Hepatocyte (in vitro differentiated cells): Measurements from ENCODE around the gene PIP4P1. TPM values are rescaled to one million over a fixed set of nuclear protein-coding genes. Genes with fewer than 3 reads are reported as not detected.

Source experiments
- DNase-seq: peaks from one replicate; pipeline ENCODE4 v3.0.0-alpha.2; 2016; ENCODE audit warnings: low spot score
- H2AFZ ChIP-seq: fragments of 200-600 bp; sonication (generic); 2 replicates; pipeline ENCODE4 v1.6.0; 2016; ENCODE audit warnings: antibody characterized with exemption, mild to moderate bottlenecking
- H3K27ac ChIP-seq: fragments of 200-600 bp; sonication (generic); 2 replicates; pipeline ENCODE4 v1.5.1; 2016; ENCODE audit warnings: mild to moderate bottlenecking
- H3K27me3 ChIP-seq: fragments of 200-600 bp; sonication (generic); 2 replicates; pipeline ENCODE4 v1.6.1; 2016
- H3K36me3 ChIP-seq: fragments of 200-600 bp; sonication (generic); replicated peaks from 2 replicates; pipeline ENCODE4 v1.5.1; 2016; ENCODE audit warnings: low read depth; ENCODE audit not compliant: insufficient read depth
- H3K4me1 ChIP-seq: fragments of 200-600 bp; sonication (generic); 2 replicates; pipeline ENCODE4 v1.5.1; 2016; ENCODE audit warnings: mild to moderate bottlenecking, moderate library complexity; ENCODE audit not compliant: insufficient read depth
- H3K4me2 ChIP-seq: fragments of 200-600 bp; sonication (generic); 2 replicates; pipeline ENCODE4 v1.6.0; 2016
- H3K4me3 ChIP-seq: fragments of 200-600 bp; sonication (generic); 2 replicates; pipeline ENCODE4 v1.5.1; 2016; ENCODE audit warnings: mild to moderate bottlenecking
- H3K79me2 ChIP-seq: fragments of 200-600 bp; sonication (generic); 2 replicates; pipeline ENCODE4 v1.6.0; 2017; ENCODE audit warnings: mild to moderate bottlenecking
- H3K9me2 ChIP-seq: fragments of 200-600 bp; sonication (generic); replicated peaks from 2 replicates; pipeline ENCODE4 v1.6.0; 2017; ENCODE audit warnings: mild to moderate bottlenecking; ENCODE audit not compliant: insufficient read depth
- H3K9me3 ChIP-seq: fragments of 200-600 bp; sonication (generic); 2 replicates; pipeline ENCODE4 v1.5.1; 2016; ENCODE audit warnings: low read depth, mild to moderate bottlenecking
- H4K20me1 ChIP-seq: fragments of 200-600 bp; sonication (generic); 2 replicates; pipeline ENCODE4 v1.6.0; 2016; ENCODE audit warnings: mild to moderate bottlenecking; ENCODE audit not compliant: insufficient read depth, poor library complexity, severe bottlenecking
- CTCF ChIP-seq: fragments of 200-600 bp; sonication (generic); IDR thresholded peaks from 2 replicates; pipeline ENCODE4 v1.5.1; 2016; ENCODE audit warnings: antibody characterized with exemption, mild to moderate bottlenecking; ENCODE audit not compliant: poor library complexity
- EZH2 ChIP-seq: fragments of 200-600 bp; sonication (generic); IDR thresholded peaks from 2 replicates; pipeline ENCODE4 v1.6.1; 2016; ENCODE audit warnings: antibody characterized with exemption, mild to moderate bottlenecking, borderline replicate concordance
- EZH2phosphoT487 ChIP-seq: fragments of 200-600 bp; sonication (generic); IDR thresholded peaks from one replicate; pipeline ENCODE4 v1.6.1; 2018; ENCODE audit warnings: antibody characterized with exemption, mild to moderate bottlenecking, low read depth, moderate library complexity; ENCODE audit not compliant: unreplicated experiment, severe bottlenecking
- WGBS: methylation state at CpG from one replicate; pipeline ENCODE4 v1.1.6; 2016; ENCODE audit warnings: low lambda C conversion rate; ENCODE audit errors: missing lambda C conversion rate; 5-methylcytosine and 5-hydroxymethylcytosine counted together
- polyA plus RNA-seq: library from polyadenylated mRNA; unstranded; fragments of >200 nt; fragmentation: Nextera tagmentation; extraction: Ambion mirVana; gene quantifications from 2 replicates; pipeline ENCODE4 v1.2.1, GENCODE V29; 2016
- total RNA-seq: library from RNA; depleted of rRNA; stranded (reverse); fragments of >200 nt; gene quantifications from 2 replicates; pipeline ENCODE4 v1.2.3, GENCODE V29; 2014

The PIP4P1 gene
- total and polyA plus RNA-seq, 2 experiments from 2014 or later = 40.1 to 85.0 TPM

- no peaks in the 10 kb centered on the region for H3K27me3 ChIP-seq
- WGBS = 34% methylated on average over 16 of the region's 16 CpGs
- no peaks in the 10 kb centered on the region for H4K20me1 ChIP-seq
- H3K27ac ChIP-seq = peak overlapping the region; percentile 89
- TF ChIP-seq EZH2 (no peak), CTCF (no peak), EZH2phosphoT487 (no peak)
- no peaks in the 10 kb centered on the region for H3K9me3 ChIP-seq
- peak; percentile 16 for DNase-seq
- H3K4me1 ChIP-seq = peaks cover 9% of the 10 kb centered on the region
- H3K9me2 ChIP-seq = no peaks in the 10 kb centered on the region
- H3K79me2 ChIP-seq = peaks cover 26% of the 10 kb centered on the region
- H2AFZ ChIP-seq = peak overlapping the region; percentile 55
- H3K4me3 ChIP-seq = peak overlapping the region; percentile 65
- no peaks in the 10 kb centered on the region for H3K36me3 ChIP-seq
- H3K4me2 ChIP-seq = peak overlapping the region; percentile 94
Measured at GRCh38 chr14:20468764-20469241, 7.6 kb upstream of the PIP4P1 start.

- no peaks in the 10 kb centered on the region for H3K9me3 ChIP-seq
- peak overlapping the region; percentile 37 for H3K4me3 ChIP-seq
- 12% methylated on average over 21 of the region's 32 CpGs for WGBS
- peaks cover 4% of the 10 kb centered on the region for H4K20me1 ChIP-seq
- H3K4me1 ChIP-seq = peaks cover 24% of the 10 kb centered on the region
- peak overlapping the region; percentile 95 for H3K4me2 ChIP-seq
- H3K27me3 ChIP-seq = no peaks in the 10 kb centered on the region
- peak overlapping the region; percentile 94 for H3K27ac ChIP-seq
- peak; percentile 81 for DNase-seq
- no peaks in the 10 kb centered on the region for H3K9me2 ChIP-seq
- no peak for TF ChIP-seq EZH2
- H2AFZ ChIP-seq = no peak overlapping the region
- H3K79me2 ChIP-seq = peaks cover 51% of the 10 kb centered on the region
- no peaks in the 10 kb centered on the region for H3K36me3 ChIP-seq
Measured at GRCh38 chr14:20460458-20461224, 593 bp downstream of the PIP4P1 start.

- Histone ChIP-seq H3K4me1 (peaks cover 31% of the 10 kb centered on the region), H3K4me2 (no peak overlapping the region), H3K79me2 (peaks cover 61% of the 10 kb centered on the region), H3K27ac (no peak overlapping the region), H3K36me3 (no peaks in the 10 kb centered on the region), H3K4me3 (no peak overlapping the region), H3K9me2 (no peaks in the 10 kb centered on the region), H2AFZ (no peak overlapping the region), H4K20me1 (peaks cover 4% of the 10 kb centered on the region), H3K27me3 (no peaks in the 10 kb centered on the region), H3K9me3 (no peaks in the 10 kb centered on the region)
- no peak for DNase-seq
- WGBS = 88% methylated on average over 8 of the region's 8 CpGs
- TF ChIP-seq EZH2phosphoT487 = no peak
- no peak for TF ChIP-seq CTCF
- TF ChIP-seq EZH2 = no peak
Measured at GRCh38 chr14:20458031-20458789, 3.0 kb downstream of the PIP4P1 start.

GRCh38 chr14:20456971-20457370, 4.3 kb downstream of the PIP4P1 start:
- peak overlapping the region; percentile 92 for H3K4me2 ChIP-seq
- peaks cover 66% of the 10 kb centered on the region for H3K79me2 ChIP-seq
- H3K27ac ChIP-seq = peak overlapping the region; percentile 96

More at GRCh38 chr14:20456971-20457370, 4.3 kb downstream of the PIP4P1 start:
- H3K9me2 ChIP-seq = no peaks in the 10 kb centered on the region
- no peak overlapping the region for H2AFZ ChIP-seq
- no peak overlapping the region for H3K4me3 ChIP-seq
- H3K36me3 ChIP-seq = no peaks in the 10 kb centered on the region
- H4K20me1 ChIP-seq = peaks cover 4% of the 10 kb centered on the region
- no peak for TF ChIP-seq CTCF
- TF ChIP-seq EZH2 = no peak
- no peak for TF ChIP-seq EZH2phosphoT487
- peaks cover 26% of the 10 kb centered on the region for H3K4me1 ChIP-seq
- no peaks in the 10 kb centered on the region for H3K9me3 ChIP-seq
- no peak for DNase-seq
- H3K27me3 ChIP-seq = no peaks in the 10 kb centered on the region
- WGBS = 92% methylated on average over 13 of the region's 13 CpGs
